K562 (cell line): ENCODE data around the gene TECRL. TPM values are rescaled to one million over a fixed set of nuclear protein-coding genes. Genes with fewer than 3 reads are reported as not detected.

ENCODE experiments used
- ATAC-seq: fragments of 200-7000 bp; cut with Tn5 transposase; 3 replicates; pipeline ENCODE4 v1.9.1; 2020; ENCODE audit warnings: moderate library complexity
- BruUV-seq: library from RNA; stranded (reverse); fragments of 400-500 nt; replicated peaks from 2 replicates; lab custom pipeline; 2021; lab: Mats Ljungman, UMichigan
- CTCF ChIA-PET: fragments of 300-600 bp; formaldehyde crosslinking; extraction: SDS; loops from one replicate; lab custom pipeline; 2021; ENCODE audit warnings: low intra/inter-chr PET ratio; lab: Yijun Ruan, JAX
- POLR2A ChIA-PET: fragments of 300-600, 350-650 bp; sonication (Branson Sonifier 250); formaldehyde crosslinking; extraction: SDS; loops from one replicate; lab custom pipeline; 2021; ENCODE audit warnings: antibody characterized with exemption, inconsistent platforms; lab: Yijun Ruan, JAX
- DNase-seq, 4 experiments: peaks; one replicate each; pipeline versions ENCODE4 v3.0.0 to v3.0.0-alpha.2; 2011 to 2018; ENCODE audit warnings: low spot score in 3 of 4, mixed read lengths in 3 of 4; ENCODE audit errors: extremely low read depth in 1 of 4
- FAIRE-seq: peaks from 2 replicates; lab custom pipeline; 2011; peaks lifted over from hg19 to GRCh38; lab: Jason Lieb, UNC
- H2AFZ ChIP-seq: 2 replicates; pipeline ENCODE4 v1.6.0; 2011; ENCODE audit warnings: low read depth, low read length, control low read depth, inconsistent platforms
- H3K27ac ChIP-seq: fragments of 200-600 bp; 3 replicates; pipeline ENCODE4 v1.8.0; 2011; ENCODE audit warnings: low read depth, mild to moderate bottlenecking, control low read depth, inconsistent platforms, low read length, moderate library complexity, mixed read lengths; ENCODE audit errors: extremely low read depth
- H3K27me3 ChIP-seq, 2 experiments: fragments of 300-600 bp in 1 of 2; 2 replicates in 1 of 2; 3 replicates in 1 of 2; pipeline versions ENCODE4 v1.6.0 to v1.8.0; 2011; ENCODE audit warnings: inconsistent platforms in 2 of 2, low read length in 2 of 2, mild to moderate bottlenecking in 1 of 2, mixed read lengths in 1 of 2, moderate library complexity in 1 of 2; ENCODE audit not compliant: control insufficient read depth in 2 of 2, insufficient read depth in 2 of 2
- H3K36me3 ChIP-seq: fragments of 300-600 bp; 3 replicates; pipeline ENCODE4 v1.8.0; 2011; ENCODE audit warnings: mild to moderate bottlenecking, low read length, inconsistent platforms; ENCODE audit not compliant: control insufficient read depth, insufficient read depth
- H3K4me1 ChIP-seq, 2 experiments: fragments of 200-600 bp in 1 of 2; replicated peaks in 1 of 2; 2 replicates in 1 of 2; 3 replicates in 1 of 2; pipeline versions ENCODE4 v1.5.1 to v1.8.0; 2011; ENCODE audit warnings: inconsistent platforms in 2 of 2, low read length in 2 of 2, mild to moderate bottlenecking in 1 of 2, mixed read lengths in 1 of 2, moderate library complexity in 1 of 2; ENCODE audit not compliant: control insufficient read depth in 2 of 2, insufficient read depth in 2 of 2
- H3K4me2 ChIP-seq: 2 replicates; pipeline ENCODE4 v1.6.1; 2011; ENCODE audit warnings: low read length, control low read depth, inconsistent platforms, mixed read lengths; ENCODE audit not compliant: insufficient read depth
- H3K4me3 ChIP-seq: fragments of 200-600 bp; sonication (generic), shearing (Covaris generic); 2 replicates; pipeline ENCODE4 v1.5.1; 2016; ENCODE audit warnings: control low read depth, inconsistent platforms
- H3K79me2 ChIP-seq: fragments of 200-600 bp; 3 replicates; pipeline ENCODE4 v1.8.0; 2011; ENCODE audit warnings: low read length, inconsistent platforms; ENCODE audit not compliant: control insufficient read depth, insufficient read depth
- H3K9ac ChIP-seq, 2 experiments: 2 replicates each; pipeline versions ENCODE4 v1.6.0 to v1.6.1; 2011; ENCODE audit warnings: low read depth in 2 of 2, low read length in 2 of 2, control low read depth in 1 of 2, inconsistent platforms in 1 of 2, mild to moderate bottlenecking in 1 of 2, mixed read lengths in 1 of 2; ENCODE audit not compliant: insufficient read depth in 1 of 2
- H3K9me1 ChIP-seq: one replicate; pipeline ENCODE4 v1.6.0; 2011; ENCODE audit warnings: inconsistent platforms, mild to moderate bottlenecking, low read length, moderate library complexity; ENCODE audit not compliant: control insufficient read depth, insufficient read depth
- H3K9me3 ChIP-seq: replicated peaks from 2 replicates; pipeline ENCODE4 v1.5.1; 2011; ENCODE audit warnings: low read depth, low read length, inconsistent platforms; ENCODE audit not compliant: control insufficient read depth, insufficient read depth
- H4K20me1 ChIP-seq: replicated peaks from 2 replicates; pipeline ENCODE4 v1.6.1; 2011; ENCODE audit warnings: low read length, inconsistent platforms, mixed read lengths; ENCODE audit not compliant: control insufficient read depth, insufficient read depth
- DACH1 ChIP-seq: fragments of 450-650 bp; IDR thresholded peaks from 2 replicates; pipeline ENCODE4 v1.6.1; 2018; ENCODE audit not compliant: partially characterized antibody
- EZH2 ChIP-seq: IDR thresholded peaks from 2 replicates; pipeline ENCODE4 v1.6.1; 2012; ENCODE audit warnings: low read depth, mild to moderate bottlenecking, inconsistent platforms, low read length, borderline replicate concordance
- LARP7 ChIP-seq: fragments of 450-650 bp; IDR thresholded peaks from 2 replicates; pipeline ENCODE4 v1.6.1; 2016
- MBD1 ChIP-seq: fragments of 250-450 bp; sonication (Bioruptor Pico); IDR thresholded peaks from 2 replicates; pipeline ENCODE4 v1.8.0; 2022; ENCODE audit warnings: inconsistent platforms
- MECOM ChIP-seq: fragments of 250-450 bp; sonication (Bioruptor Pico); IDR thresholded peaks from 2 replicates; pipeline ENCODE4 v1.8.0; 2022; ENCODE audit warnings: inconsistent platforms
- MEF2D ChIP-seq: conservative IDR thresholded peaks from 2 replicates; pipeline ENCODE4 v1.6.1; 2016; ENCODE audit warnings: low read depth, missing genetic modification characterization, missing compliant biosample characterization
- PCBP2 ChIP-seq: fragments of 200-400 bp; formaldehyde crosslinking; IDR thresholded peaks from 2 replicates; pipeline ENCODE4 v1.6.1; 2018; ENCODE audit warnings: low read length, low read depth, mild to moderate bottlenecking, moderate library complexity; ENCODE audit not compliant: poor library complexity, severe bottlenecking
- SREBF2 ChIP-seq: sonication (generic); formaldehyde crosslinking; IDR thresholded peaks from 2 replicates; pipeline ENCODE4 v1.4.0; 2020; ENCODE audit warnings: mild to moderate bottlenecking, missing genetic modification reagents
- ZNF124 ChIP-seq: sonication (generic); formaldehyde crosslinking; IDR thresholded peaks from 2 replicates; pipeline ENCODE4 v1.8.1; 2022; ENCODE audit warnings: missing genetic modification reagents
- ZNF431 ChIP-seq: sonication (generic); formaldehyde crosslinking; IDR thresholded peaks from 2 replicates; pipeline ENCODE4 v1.8.0; 2022; ENCODE audit warnings: mild to moderate bottlenecking, missing genetic modification reagents
- ZNF830 ChIP-seq: fragments of 250-450 bp; sonication (Bioruptor Pico); IDR thresholded peaks from 2 replicates; pipeline ENCODE4 v1.5.0; 2021; ENCODE audit warnings: mild to moderate bottlenecking
- WGBS: fragments of 100-300 bp; shearing (Covaris generic); methylation state at CpG from one replicate; pipeline ENCODE4 v1.1.6; 2016; ENCODE audit warnings: low coverage, mixed read lengths; ENCODE audit not compliant: insufficient coverage; ENCODE audit errors: missing lambda C conversion rate; 5-methylcytosine and 5-hydroxymethylcytosine counted together
- in situ Hi-C: fragments of 300-500 bp; cut with MboI; formaldehyde crosslinking; loops from 4 replicates; pipeline ENCODE4 v1.15.0; 2018; ENCODE audit warnings: inconsistent platforms, mixed read lengths
- intact Hi-C: fragments of 100-400 bp; cut with micrococcal nuclease; formaldehyde crosslinking; loops from 2 replicates; pipeline ENCODE4 v1.14.2; 2022
- polyA plus RNA-seq, 8 experiments: library from polyadenylated mRNA; depleted of rRNA in 4 of 8; stranded (reverse) in 5 of 8; unstranded in 3 of 8; fragments of >200 nt; fragmentation: Nextera tagmentation in 2 of 8; fragmentation: Illumina TruSeq in 1 of 8; extraction: Ambion mirVana in 2 of 8; extraction: Trizol in 1 of 8; gene quantifications; 2 replicates each; pipeline versions ENCODE4 v1.2.1 to v1.2.3, GENCODE V29; 2011 to 2014; ENCODE audit warnings: inconsistent platforms in 1 of 8, missing spikeins in 1 of 8
- total RNA-seq, 7 experiments: library from RNA; depleted of rRNA in 6 of 7; stranded (reverse); fragments of >200 nt in 6 of 7; fragmentation: Illumina TruSeq in 2 of 7; extraction: Trizol in 2 of 7; gene quantifications; 2 replicates each; pipeline versions ENCODE4 v1.2.1 to v1.2.3, GENCODE V29; 2011 to 2021; ENCODE audit warnings: low replicate concordance in 1 of 7

The TECRL gene
- total and polyA plus RNA-seq, 9 of the 15 experiments (the other 6 are each of a cell fraction or from before 2014, with no cell fraction given) = not detected

- no peaks in the 10 kb centered on the region for H3K9me1 ChIP-seq
- FAIRE-seq (no peak), DNase-seq (no peak), ATAC-seq (no peak)
- ChIA-PET POLR2A (no interaction called here), CTCF (no interaction called here)
- no peaks in the 10 kb centered on the region for H4K20me1 ChIP-seq
- no peaks in the 10 kb centered on the region for H3K36me3 ChIP-seq
- TF ChIP-seq LARP7 (no peak), ZNF431 (CRISPR knock-in tag) (no peak), MEF2D (no peak), ZNF830 (no peak), PCBP2 (no peak), SREBF2 (CRISPR knock-in tag) (no peak), ZNF124 (no peak), EZH2 (no peak), DACH1 (no peak), MBD1 (no peak), MECOM (CRISPR knock-in tag) (no peak)
- no peaks in the 10 kb centered on the region for H3K4me1 ChIP-seq
- in situ Hi-C loops = no loop called here
- no peaks in the 10 kb centered on the region for H3K27me3 ChIP-seq
- H3K27ac ChIP-seq = no peak overlapping the region
- no peak overlapping the region for H2AFZ ChIP-seq
- BruUV-seq = no TSS peak
- H3K4me2 ChIP-seq = no peak overlapping the region
- WGBS = under 1% methylated on average over 9 of the region's 9 CpGs
- no peak overlapping the region for H3K9ac ChIP-seq
- H3K79me2 ChIP-seq = no peaks in the 10 kb centered on the region
- H3K4me3 ChIP-seq = no peak overlapping the region
- no peaks in the 10 kb centered on the region for H3K9me3 ChIP-seq
- intact Hi-C loops = no loop called here
Measured at GRCh38 chr4:64271601-64272081, 137.6 kb downstream of the TECRL start.
